Neural progenitor cell (in vitro differentiated cells): Measurements from ENCODE around the gene COL4A2.

Source experiments
- EZH2 ChIP-seq: fragments of 200-600 bp; sonication (generic); IDR thresholded peaks from 2 replicates; pipeline ENCODE4 v1.6.1; 2017; ENCODE audit warnings: antibody characterized with exemption, mild to moderate bottlenecking, moderate library complexity
- TF ChIP-seq, protein P1 (sequence below): fragments of 200-600 bp; sonication (generic); IDR thresholded peaks from 2 replicates; pipeline ENCODE4 v1.5.1; 2017; ENCODE audit warnings: antibody characterized with exemption, mild to moderate bottlenecking

DNA sequence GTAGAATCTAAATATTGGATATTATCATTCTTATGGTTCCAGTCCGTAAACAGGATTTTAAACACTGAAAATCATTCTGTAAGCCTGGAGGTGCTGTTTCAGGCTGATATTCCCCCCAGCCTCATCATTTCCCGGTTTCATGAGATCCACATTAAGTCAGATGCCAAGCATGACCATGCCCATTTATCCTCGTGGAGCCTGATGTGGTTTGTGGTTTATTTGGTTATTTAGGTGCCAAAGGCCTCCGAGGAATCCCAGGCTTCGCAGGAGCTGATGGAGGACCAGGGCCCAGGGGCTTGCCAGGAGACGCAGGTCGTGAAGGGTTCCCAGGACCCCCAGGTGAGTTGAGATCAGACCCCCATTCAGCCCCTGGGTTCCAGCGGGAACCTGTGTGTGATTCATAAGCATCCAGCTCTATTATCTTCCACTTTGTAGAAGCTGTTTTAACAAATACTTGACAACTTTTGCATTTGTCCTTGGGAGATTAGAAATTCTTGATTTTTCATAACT, 162.0 kb downstream of the COL4A2 start:
- TF ChIP-seq, protein P1, sequence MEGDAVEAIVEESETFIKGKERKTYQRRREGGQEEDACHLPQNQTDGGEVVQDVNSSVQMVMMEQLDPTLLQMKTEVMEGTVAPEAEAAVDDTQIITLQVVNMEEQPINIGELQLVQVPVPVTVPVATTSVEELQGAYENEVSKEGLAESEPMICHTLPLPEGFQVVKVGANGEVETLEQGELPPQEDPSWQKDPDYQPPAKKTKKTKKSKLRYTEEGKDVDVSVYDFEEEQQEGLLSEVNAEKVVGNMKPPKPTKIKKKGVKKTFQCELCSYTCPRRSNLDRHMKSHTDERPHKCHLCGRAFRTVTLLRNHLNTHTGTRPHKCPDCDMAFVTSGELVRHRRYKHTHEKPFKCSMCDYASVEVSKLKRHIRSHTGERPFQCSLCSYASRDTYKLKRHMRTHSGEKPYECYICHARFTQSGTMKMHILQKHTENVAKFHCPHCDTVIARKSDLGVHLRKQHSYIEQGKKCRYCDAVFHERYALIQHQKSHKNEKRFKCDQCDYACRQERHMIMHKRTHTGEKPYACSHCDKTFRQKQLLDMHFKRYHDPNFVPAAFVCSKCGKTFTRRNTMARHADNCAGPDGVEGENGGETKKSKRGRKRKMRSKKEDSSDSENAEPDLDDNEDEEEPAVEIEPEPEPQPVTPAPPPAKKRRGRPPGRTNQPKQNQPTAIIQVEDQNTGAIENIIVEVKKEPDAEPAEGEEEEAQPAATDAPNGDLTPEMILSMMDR, result no peak
- TF ChIP-seq EZH2, result no peak
